PC-3 (cell line): Measurements from ENCODE around the gene PRR15.

ENCODE experiments used
- EZH2 ChIP-seq: fragments of 300-600 bp; sonication (generic); IDR thresholded peaks from one replicate; pipeline ENCODE4 v1.6.1; 2017; ENCODE audit warnings: antibody characterized with exemption, mild to moderate bottlenecking, low read length; ENCODE audit not compliant: unreplicated experiment
- EZH2phosphoT487 ChIP-seq: fragments of 300-600 bp; sonication (generic); IDR thresholded peaks from 2 replicates; pipeline ENCODE4 v1.6.1; 2018; ENCODE audit warnings: mild to moderate bottlenecking, antibody characterized with exemption, low read length, borderline replicate concordance
- TF ChIP-seq, protein P1 (sequence below): fragments of 300-600 bp; sonication (generic); conservative IDR thresholded peaks from 2 replicates; pipeline ENCODE4 v1.5.1; 2017; ENCODE audit warnings: antibody characterized with exemption, low read depth, mild to moderate bottlenecking, low read length

- TF ChIP-seq, protein P1, sequence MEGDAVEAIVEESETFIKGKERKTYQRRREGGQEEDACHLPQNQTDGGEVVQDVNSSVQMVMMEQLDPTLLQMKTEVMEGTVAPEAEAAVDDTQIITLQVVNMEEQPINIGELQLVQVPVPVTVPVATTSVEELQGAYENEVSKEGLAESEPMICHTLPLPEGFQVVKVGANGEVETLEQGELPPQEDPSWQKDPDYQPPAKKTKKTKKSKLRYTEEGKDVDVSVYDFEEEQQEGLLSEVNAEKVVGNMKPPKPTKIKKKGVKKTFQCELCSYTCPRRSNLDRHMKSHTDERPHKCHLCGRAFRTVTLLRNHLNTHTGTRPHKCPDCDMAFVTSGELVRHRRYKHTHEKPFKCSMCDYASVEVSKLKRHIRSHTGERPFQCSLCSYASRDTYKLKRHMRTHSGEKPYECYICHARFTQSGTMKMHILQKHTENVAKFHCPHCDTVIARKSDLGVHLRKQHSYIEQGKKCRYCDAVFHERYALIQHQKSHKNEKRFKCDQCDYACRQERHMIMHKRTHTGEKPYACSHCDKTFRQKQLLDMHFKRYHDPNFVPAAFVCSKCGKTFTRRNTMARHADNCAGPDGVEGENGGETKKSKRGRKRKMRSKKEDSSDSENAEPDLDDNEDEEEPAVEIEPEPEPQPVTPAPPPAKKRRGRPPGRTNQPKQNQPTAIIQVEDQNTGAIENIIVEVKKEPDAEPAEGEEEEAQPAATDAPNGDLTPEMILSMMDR: no peak
- no peak for TF ChIP-seq EZH2
- TF ChIP-seq EZH2phosphoT487: peak; percentile 67; the same call in 1 of the 2 replicates
Observed at GRCh38 chr7:29564496-29565223, 1.0 kb downstream of the PRR15 start.
